ENCODE results near the gene AQP12B.
"Not testable (repeated sequence)": the region's sequence is repeated elsewhere in the genome, so short reads cannot be mapped to it uniquely, and the experiment has no call there.

AQP12B gene

DNA sequence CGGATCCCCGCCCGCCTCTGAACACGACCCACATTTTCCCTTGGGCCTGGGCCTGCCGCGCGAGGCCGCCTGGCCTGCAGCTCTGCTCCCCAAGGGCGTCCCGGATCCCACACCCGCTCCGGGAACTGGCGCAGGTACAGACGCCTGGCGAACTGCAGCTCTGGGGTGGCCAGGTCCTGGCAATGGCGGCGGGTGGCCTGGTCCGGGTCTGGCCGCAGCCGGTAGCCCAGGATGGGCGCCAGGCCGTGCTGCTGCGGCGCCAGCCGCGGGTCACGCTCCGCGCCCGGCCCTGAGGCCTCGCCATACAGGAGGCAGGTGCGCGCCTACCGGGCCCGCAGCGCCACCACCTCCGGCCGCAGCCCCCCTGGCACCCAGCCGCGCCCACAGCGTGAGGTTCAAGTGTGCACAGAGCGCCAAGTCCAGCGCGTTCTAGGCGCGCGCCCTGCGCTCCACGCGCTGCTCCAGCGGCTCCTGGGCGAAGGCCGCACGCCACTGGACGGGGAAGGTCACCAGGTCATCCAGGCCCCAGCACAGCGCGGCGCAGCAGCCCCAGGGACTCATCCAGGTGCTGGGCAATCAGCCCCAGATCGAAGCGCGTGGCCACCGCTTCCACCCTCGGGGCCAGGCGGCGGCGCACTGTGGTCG, 18.5 kb upstream of the AQP12B start:
- DNase-seq, result no peak

DNA sequence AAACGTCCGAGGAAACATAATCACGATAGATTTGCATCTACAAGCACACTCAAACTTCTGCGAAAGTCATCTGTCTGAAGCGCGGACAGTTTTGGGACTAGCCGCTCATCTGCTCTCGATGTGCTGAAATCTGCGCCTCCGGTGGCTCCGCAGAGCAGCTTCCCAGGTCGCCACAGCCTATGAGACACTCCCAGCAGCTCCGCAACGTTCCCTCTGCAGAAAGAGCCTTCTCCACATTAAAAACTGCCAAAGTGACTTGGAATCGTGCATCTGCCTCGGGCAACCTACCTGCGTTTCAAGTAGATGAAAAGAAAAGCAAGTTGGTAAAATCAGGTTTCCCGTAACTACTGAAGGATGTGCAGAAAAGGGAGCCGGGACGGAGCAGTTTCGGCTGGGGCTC, 17.9 kb upstream of the AQP12B start:
- DNase-seq, result not testable (repeated sequence)

DNA sequence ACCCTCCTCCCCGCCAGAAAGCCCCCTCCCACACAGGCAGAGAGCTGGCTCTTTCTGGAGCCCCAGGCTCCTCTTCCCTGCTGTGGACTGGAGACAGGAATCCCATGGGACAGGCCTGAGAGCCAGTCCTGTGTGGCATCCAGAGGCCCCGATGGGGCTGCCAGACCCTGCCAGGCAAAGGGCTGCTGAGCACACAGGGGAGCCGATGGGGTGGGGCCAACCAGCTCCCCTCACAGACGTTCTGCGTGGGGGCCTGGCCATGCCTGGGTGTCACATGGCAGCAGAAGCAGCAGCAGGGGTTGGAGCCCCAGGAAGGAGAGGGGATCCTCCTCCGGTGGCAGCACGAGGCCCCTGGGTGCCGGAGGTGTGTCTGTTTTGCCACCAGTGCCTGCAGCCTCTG, 17.1 kb upstream of the AQP12B start:
- not testable (repeated sequence) for DNase-seq

- not testable (repeated sequence) for DNase-seq
Observed at GRCh38 chr2:240698852-240699561, 16.3 kb upstream of the AQP12B start.

DNA sequence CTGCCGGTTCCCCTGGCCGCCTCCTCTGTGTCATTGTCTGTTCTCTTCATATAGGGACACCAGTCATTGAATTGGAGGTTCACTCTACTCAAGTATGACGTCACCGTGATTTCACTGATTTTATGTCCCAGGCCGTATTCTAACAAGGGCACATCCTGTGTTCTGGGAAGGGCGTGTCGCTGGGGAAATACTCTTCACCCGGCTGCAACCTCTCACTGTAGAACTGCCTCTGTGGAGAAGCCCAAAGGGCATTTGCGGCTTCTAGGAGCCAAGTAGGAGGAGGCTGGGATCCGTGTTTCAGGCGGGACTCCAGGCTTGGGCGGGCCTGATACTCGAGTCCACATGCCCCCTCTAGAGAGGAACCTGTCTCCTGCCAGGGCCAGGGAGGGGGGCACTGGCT, 13.8 kb upstream of the AQP12B start:
- DNase-seq, result not testable (repeated sequence)

DNA sequence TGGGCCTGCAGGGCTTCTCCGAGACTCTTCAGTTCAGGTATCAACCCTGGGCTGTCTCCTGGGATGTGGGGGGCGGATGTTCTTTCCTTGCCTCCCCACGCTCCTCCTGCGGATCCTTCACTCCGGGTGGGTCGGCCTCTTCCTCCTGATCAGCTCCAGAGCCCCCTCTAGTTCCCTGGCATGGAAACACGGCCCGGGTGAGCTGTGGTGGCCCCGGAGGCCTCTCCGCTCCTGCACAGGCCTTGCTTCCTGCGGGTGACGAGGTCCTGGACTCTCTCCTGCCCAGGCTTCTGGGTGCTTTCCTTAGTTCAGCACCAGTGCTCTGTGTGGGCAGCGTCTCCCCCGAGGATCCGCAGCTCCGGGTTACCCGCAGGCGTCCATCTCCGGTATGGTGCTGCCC, 12.9 kb upstream of the AQP12B start:
- not testable (repeated sequence) for DNase-seq

DNA sequence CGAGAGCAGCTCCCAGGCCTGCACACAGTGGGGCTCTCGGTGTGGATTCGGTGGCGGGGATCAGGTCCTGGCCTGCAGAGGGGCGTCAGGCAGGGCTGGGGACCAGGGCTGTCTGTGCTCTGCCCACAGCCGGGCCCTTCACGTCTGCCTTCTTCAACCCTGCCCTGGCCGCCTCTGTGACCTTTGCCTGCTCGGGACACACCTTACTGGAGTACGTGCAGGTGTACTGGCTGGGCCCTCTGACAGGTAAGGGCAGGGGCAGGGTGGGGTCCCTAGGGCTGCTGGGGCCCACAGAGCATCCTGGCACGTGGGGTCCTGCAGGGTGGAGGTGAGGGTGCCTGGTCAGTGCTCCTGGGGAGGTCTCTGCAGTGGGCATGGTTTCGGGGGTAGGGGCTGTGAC, 11.6 kb upstream of the AQP12B start:
- not testable (repeated sequence) for DNase-seq

- DNase-seq, result not testable (repeated sequence)
Observed at GRCh38 chr2:240692583-240693561, 10.2 kb upstream of the AQP12B start.

DNA sequence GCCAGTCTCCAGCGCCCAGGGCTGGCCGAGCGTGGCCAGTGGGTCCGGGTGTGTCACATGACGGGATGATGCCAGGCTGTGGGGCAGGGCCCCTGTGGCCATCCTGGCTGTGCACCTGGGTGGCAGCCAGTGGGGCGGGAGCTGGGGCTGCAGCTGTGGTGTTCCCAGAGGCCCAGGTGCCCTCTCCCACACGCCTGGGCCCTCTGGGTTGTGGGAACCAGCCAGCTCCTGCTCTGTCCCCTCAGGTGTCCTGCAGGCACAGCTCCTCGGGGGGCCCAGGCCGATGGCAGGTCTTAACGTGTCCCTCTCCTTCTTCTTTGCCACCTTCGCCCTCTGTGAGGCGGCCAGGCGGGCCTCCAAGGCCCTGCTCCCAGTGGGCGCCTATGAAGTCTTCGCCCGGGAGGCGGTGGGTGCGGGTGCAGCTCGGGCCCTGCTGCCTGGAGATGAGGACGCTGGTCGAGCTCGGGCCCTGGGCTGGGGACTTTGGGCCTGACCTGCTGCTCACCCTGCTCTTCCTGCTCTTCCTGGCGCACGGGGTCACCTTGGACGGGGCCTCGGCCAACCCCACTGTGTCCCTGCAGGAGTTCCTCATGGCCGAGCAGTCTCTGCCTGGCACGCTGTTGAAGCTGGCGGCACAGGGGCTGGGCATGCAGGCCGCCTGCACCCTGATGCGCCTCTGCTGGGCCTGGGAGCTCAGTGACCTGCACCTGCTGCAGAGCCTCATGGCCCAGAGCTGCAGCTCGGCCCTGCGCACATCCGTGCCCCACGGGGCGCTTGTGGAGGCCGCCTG, 9.1 kb upstream of the AQP12B start, which contains the start of gene AQP12A:
Gene AQP12A, plus strand, starts transcription at position 236 of the 790 bp plus-strand sequence. Its CDS starts 48 bp downstream, at position 284.
- not testable (repeated sequence) for DNase-seq

GRCh38 chr2:240691075-240691427, 8.4 kb upstream of the AQP12B start:
- DNase-seq, result not testable (repeated sequence)

- DNase-seq, result not testable (repeated sequence)
Observed at GRCh38 chr2:240690421-240691074, 7.9 kb upstream of the AQP12B start.

DNA sequence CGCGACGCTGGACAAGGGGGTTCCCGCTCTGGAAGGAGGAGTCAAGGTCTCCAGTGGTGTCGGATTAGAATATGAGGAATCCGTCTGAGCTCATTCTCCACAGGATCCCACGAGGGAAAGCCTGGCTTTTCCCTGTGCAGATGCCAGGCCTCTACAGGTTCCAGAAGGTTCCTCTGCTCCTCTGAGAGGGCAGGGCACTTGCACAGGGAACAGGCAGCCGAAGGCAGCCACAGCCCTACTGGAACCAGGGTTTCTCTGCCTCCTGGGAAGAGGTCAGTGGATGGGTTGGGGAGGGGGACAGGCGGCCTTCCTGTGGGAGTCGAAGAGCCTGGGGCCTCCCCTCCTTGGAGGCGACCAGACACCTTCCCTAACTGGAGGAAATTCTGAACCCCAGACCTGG, 7.3 kb upstream of the AQP12B start:
- no peak for DNase-seq

DNA sequence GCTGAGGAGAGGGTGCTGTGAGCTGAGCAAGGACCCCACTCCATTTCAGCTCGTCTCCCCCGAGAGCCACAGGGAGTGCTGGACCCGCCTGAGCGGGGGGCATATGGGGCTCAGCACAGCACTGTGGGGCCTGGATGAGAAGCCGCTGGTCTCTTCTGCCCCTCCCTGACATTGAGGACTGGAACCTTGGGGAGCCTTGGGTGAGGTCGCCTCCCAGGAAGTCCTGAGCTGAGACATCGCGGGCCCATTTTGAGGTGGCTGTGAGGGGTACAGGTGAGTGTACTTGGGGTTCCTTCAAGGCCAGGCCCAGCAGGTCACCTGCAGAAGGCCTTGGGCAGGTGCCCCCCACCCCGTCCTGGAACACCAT, 5.9 kb upstream of the AQP12B start:
- peak; percentile 18 for DNase-seq

DNA sequence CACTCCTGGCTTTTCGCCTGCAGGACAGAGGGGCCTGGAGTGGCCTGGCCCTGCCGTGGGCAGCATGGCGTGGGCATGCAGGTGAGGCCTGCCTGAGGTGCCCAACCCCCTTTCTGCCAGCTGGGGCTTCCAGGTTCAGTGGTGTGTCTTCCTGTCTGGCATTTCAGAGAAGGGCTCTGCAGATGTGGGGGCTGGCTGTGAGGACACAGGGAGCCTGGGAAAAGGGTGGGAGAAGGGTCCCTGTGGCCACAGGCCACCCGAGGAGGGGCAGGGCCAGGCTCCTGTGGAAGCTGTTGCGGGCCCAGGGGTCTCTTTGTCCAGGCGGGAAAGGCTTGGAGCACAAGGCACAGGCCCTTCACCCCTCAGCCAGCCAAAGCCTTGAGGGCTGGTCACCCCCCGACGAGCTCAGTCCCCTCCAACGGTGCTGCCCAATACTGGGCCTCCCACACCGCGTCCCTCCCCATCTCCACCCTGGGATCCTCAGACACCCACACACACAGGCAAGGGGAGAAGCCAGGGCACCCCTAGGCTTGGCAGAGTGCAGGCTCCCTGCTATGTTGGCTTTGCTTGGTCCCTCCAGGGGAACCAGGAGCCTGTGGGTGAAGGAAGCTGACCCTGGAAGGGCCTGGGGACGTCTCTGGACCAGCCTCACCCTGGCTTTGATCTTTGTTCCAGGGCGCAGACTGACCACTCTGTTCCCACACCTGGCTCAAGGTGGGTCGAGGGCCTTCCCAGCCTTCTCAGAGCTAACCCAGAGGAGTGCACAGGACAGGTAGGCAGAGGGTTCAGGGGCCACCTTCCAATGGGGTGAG, 5.3 kb upstream of the AQP12B start:
- no peak for DNase-seq

GRCh38 chr2:240687045-240687740, 4.5 kb upstream of the AQP12B start:
- no peak for DNase-seq

- DNase-seq, result no peak
Observed at GRCh38 chr2:240686460-240686859, 3.8 kb upstream of the AQP12B start.

DNA sequence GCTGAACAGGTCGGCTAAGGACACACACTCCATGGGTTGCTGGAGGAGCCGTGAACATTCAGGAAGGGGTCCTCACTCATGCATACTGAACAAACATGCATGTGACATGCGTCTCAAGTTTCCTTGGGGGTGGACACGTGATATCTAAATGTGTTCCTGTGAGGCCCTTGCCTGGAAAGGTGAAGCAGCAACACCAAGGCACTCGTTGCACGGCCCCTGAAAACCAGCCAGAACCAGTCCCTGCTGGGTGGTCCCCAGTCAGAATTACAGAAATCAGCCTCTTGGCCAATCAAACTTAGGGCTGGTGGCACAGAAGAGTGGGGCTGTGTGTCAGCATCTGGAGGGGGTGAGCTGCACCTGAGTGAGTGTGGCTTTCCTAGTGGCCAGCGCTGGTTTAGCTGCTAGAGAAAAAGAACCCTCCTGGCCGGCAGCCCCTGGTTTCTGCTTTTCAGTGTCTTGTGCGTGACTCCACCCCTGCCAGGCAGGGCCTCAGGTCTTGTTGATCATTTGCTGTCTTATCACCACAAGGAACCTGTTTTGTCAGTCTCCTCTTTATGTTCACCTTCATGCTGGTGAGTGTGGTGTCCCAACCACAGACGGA, 3.2 kb upstream of the AQP12B start:
- DNase-seq, result peak; percentile 60

DNA sequence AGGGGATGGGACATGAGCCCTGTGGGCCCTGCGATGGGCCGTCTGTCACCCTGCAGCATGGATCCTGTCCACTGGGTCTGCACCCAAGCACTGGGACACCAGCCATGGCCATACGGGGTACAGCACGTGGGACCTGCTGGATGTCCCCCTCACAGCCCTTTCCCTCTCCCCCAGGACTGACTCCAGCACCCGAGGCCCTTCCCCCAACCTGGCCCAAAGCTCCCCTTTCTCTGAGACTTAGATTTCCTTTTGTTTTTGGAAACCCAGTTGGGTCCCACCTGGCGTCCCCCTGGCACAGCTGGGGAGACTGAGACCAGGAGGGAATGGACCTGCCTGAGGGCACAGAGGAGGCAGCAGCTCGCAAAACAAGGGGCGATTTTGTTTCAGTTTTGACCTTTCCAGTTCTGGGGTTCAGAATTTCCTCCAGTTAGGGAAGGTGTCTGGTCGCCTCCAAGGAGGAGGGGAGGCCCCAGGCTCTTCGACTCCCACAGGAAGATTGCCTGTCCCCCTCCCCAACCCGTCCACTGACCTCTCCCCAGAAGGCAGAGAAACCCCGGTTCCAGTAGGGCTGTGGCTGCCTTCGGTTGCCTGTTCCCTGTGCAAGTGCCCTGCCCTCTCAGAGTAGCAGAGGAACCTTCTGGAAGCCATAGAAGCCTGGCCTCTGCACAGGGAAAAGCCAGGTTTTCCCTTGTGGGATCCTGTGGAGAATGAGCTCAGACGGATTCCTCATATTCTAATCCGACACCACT, 1.5 kb upstream of the AQP12B start:
- DNase-seq, result not testable (repeated sequence)

DNA sequence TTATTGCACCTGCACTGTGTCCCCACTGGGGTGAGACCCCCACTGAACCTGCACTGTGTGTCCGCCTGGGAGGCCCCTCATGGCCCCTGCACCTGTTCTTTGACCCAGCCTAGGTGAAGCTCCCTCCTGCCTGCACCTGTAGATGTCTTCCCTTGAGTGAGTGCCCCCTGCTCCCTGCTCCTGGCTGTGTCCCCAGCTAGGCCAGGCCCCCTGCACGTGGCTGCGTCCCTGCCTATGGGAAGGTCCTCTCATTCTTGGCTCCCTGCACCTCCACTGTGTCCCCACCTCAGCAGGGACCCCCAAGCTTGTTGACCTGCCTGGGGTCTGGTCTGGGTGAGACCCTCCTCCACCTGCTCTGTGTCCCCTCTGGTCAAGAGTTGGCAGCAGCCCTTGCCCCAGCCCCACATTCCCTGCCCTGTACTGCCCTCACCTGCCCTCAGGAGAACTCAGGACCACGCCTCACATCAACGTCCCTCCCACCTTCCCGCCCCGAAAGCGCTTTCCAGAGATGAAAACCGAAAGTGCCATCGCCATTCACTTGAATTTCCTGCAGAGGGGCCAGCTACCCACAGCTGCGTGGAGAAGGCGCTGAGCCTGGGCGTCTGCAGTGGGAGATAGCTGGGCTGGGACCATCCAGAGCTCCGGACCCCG, 769 bp upstream of the AQP12B start:
- DNase-seq, result not testable (repeated sequence)

Measured in 8988T (cell line).